GM21576 (cell line): ENCODE measurements around the gene C16orf78.
"Not testable (repeated sequence)": the region's sequence is repeated elsewhere in the genome, so short reads cannot be mapped to it uniquely, and the experiment has no call there.

Experiments
- ATAC-seq: cut with Tn5 transposase; IDR thresholded peaks from one replicate; pipeline ENCODE4 v1.9.1; 2021; ENCODE audit warnings: mild to moderate bottlenecking, moderate library complexity; ENCODE audit not compliant: unreplicated experiment

Gene C16orf78

DNA sequence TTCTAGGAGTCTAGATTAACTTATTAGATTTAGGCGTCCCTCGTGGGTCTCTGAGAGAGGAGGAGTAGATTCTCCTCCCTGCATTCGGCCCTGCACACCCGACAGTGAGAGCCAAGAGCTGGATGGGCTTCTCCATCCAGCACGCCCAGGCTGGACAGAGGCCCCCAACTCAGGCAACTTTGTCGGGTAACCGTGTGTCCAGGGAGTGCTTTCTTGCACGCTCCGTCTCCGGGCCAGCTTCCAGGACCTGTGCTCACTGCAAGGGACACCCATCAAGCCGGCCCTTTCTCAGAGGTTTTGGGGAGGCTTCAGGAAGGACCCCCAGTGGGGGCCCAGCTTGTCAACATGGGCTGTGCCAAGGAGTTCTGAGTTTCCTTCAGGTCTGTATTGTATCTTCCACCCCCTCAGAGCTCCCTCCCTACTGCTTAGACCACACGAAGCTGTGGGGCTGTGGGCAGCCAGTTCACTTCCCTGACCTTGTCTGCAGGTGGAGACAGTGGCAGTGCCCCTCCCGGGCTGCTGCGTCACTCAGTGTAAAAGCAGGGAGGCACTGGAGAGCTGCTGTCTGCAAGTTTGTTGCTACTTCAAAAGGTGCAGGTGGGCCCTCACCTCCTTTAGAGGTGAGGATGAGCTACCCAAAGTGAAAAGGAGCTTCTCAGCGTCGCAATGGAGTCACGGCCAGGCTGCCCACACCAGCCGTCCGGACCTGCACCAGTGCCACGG is 24.0 kb upstream of the C16orf78 start:
- ATAC-seq, result no peak

DNA sequence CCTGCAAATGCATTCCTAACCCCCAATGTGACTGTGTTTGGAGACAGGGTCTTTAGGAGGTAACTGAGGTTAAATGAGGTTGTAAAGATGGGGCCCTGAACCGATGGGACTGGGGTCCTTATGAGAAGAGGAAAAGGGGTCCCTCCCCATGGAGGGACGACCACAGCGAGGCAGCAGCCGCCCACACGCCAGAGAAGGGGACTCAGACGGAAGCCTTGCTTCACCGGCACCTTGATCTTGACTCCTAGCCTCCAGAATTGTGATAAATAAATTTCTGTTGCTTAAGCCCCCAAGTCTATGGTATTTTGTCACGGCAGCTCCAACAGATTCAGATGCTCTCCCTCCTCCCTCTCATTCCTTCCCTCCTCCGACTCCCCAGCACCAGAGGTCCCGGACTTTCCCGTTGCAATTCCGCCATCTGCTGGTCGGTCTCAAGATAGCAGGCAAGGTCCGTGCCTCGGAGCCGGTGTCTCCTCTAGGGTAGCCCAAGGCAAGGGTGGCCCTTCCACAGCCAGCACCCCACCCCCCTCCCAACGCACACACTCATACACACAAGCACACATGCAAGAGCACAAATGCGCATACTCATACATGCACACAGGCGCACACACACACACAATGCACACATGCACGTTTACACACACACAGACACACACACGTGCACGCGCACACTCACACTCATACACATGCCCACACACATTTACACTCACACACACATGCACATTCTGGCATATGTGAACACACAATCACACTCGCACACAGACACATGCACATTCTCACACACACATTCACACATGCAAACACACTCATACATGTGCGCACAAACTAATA is 23.1 kb upstream of the C16orf78 start:
- ATAC-seq, result no peak

DNA sequence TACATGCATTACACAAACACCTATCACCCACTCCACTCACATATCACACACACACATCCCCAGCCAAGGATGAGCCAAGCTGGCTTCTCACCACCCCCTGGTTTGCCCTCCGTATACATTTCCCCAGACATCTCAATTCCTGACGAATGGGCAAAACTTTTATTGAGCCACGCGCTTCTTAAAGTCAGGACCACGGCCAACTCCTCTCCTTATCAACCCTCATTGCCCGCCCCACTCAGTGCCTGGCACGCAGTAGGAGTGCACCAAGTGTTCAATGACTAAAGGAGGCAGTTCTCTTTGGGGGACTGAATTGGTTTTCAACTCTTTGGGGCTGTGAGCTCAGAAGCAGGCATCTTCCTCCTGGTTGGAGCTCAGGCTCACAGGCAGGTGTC is 22.5 kb upstream of the C16orf78 start:
- no peak for ATAC-seq

DNA sequence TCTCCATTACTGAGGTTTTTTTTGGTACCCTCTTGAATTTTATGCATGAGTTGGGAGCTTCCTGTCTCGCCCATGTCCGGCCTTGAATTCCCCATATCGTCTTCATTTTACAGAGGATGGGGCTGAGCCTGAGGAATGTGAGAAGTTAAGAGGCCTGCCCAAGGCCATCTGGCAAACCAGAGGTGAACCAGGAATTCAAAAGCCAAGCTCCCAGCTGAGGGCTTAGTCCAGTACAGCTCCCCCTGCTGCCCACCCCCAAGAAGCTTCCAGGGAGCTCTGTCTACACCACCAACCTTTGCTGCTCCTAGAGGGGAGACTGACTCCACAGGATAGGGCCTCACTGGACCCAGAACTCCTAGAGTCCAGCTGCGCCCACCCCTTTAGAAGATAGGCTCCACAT is 20.7 kb upstream of the C16orf78 start:
- ATAC-seq, result no peak

DNA sequence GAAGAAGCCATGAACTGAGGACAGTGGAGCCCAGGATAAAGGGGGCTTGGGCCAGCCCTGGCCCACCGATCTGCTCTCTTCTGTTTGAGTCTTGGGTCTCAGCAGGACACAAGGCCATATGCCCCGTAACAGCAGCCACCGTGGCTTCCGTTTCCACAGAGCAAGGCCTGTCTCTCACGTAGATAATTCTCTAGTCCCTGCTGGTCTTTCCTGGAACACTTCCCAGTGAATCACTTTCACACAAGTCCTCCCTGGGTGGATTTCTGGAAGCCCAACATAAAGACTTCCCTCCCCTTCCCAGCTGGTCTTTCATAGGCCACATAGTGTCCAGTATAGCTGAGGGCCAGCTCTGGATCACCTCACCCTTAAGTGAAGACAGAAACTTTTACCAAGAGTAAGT is 19.9 kb upstream of the C16orf78 start:
- ATAC-seq, result no peak

DNA sequence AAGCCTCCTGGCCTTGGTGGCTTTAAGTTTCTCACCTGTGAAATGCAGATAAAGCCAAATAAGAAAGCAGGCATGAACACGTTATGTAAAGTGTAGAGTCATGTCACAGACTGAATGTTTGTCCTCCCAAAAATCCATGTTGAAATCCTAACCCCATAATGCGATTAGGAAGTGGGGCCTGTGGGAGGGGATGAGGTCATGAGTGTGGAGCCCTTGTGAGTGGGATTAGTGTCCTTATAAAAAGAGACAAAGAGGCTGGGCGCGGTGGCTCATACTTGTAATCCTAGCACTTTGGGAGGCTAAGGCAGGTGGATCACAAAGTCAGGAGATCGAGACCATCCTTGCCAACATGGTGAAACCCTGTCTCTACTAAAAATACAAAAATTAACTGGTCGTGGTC is 19.5 kb upstream of the C16orf78 start:
- ATAC-seq, result no peak

DNA sequence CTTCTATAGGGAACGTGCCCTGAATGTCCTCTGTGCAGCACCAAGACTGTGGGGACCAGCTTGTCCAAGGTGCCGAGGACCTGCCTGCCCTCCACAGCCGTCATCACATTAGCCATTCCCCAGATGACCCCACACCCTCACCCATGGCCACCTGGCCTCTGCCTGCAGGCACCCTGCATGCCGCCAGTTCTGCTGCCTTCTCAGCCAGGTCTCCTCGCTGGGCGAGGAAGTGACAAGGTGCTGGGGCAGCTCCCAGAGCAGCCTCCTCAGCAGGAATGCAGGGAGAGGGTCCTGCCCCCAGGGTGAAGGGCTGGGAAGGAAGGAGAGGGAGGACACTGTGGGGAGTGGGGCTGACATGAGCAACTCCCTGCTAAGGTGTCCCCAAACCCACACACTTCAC is 18.6 kb upstream of the C16orf78 start:
- no peak for ATAC-seq

DNA sequence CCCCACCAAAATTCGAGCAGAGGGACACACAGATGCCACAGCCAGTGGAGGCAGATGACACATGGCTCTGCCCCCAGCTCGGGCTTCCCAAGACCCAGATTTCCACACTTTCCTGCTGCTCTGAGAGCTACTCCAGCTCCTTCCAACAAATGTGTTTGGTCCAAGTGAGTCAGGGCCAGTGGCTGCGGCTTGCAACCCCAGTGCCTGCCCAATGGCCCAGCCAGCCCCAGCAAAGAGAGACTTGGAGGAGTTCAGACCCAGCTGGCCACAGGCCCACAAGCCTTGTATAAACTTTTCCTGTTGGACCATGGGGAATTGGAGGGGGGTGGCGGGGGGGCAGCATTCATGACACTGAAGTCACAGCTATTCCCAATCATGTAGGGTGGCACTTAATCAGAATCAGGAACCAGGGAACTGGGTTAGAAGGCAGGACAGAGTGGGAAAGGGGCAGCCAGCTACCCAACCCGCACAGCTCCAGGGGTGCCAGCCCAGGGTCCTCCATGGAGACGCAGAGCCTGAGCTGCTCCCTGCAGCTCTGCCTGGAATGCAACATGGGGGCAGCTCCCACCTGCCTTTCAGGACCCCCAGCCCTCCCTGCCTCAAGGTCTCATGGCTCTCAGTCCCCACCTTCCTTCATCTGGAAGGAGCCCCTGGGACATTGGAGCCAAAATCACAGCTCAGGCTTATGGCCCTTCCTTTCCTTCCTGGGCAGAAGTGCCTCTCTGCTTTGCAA is 17.5 kb upstream of the C16orf78 start:
- ATAC-seq, result no peak

DNA sequence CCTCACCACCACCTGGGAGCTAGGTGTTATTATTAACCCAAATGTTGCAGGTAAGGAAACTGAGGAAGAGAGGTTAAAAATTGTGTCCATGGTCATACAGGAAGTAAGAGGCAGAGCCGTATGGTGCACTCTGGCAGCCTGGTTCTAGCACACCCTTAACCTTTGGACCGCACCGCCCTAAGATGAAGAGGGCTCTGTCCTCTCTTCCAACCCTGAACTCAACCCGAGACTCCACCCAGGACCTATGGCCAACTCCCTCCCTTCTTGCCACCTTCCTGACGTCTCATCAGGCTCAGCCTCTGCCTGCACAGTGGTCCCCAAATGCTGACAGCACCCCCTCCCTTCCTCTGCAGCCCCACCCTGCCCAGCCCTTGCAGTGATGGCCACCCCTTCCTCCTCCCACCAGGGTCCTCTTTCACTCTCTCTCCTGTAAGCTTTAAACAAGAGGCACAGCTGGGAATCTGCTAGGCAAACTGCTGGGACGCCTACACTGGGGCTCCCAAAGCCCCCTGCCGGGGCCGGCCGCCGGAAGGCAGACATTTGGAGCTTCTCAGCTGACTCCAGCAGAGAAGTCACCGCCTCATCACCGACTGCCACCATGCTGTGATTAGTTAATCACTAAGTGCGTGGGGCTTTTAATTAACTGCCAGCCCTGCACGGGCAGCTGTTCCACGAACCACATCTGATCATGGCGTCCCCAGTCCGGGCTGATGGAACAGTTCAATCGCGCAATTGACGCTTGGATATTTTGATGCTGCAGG is 16.7 kb upstream of the C16orf78 start:
- ATAC-seq, result no peak

DNA sequence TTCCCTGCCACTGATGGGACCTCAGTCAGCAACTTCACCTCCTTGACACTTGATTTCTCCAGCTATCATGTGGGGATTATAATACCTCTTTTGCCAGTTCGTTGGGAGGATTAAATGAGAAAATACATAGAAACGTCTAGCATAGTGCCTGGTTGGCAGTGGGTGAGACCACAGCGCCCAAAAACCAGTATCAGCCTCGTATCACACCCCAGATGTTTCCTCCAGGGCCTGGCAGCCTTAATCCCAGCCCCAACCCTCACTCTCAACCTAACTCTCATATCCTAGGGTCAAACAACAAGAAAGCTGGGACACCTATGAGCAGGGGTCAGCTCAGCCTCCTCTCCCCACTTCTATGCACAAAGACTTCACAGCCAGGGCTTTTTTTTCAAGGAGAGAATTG is 14.0 kb upstream of the C16orf78 start:
- ATAC-seq, result no peak

DNA sequence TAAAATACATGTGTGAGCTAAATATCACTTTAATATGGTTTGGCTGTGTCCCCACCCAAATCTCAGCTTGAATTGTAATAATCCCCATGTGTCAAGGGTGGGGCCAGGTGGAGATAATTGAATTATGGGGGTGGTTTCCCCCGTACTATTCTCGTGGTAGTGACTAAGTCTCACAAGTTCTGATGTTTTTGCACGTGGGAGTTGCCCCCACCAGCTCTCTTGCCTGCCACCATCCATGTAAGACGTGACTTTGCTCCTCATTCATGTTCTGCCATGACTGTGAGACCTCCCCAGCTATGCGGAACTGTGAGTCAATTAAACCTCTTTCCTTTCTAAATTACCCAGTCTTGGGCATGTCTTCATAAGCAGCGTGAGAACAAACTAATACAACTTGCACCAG is 11.9 kb upstream of the C16orf78 start:
- not testable (repeated sequence) for ATAC-seq

DNA sequence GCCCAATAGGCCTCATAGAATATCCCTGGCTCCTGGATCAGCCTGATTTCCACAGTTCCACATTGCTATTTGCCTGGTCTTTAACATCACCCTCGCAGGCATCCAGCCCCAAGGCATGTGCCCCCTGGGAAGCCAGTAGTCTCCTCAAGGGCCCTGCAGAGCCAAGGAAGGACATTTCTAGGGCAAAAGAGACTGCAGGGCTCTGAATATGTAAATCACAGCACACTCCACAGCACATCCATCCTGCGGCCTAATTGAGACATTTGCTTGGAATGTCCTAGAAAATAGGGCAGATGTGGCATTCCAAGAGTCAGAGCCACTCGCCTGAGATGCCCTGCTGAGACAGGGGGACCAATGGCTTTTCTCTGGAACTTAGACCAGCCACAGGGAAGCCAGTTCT is 11.4 kb upstream of the C16orf78 start:
- no peak for ATAC-seq

DNA sequence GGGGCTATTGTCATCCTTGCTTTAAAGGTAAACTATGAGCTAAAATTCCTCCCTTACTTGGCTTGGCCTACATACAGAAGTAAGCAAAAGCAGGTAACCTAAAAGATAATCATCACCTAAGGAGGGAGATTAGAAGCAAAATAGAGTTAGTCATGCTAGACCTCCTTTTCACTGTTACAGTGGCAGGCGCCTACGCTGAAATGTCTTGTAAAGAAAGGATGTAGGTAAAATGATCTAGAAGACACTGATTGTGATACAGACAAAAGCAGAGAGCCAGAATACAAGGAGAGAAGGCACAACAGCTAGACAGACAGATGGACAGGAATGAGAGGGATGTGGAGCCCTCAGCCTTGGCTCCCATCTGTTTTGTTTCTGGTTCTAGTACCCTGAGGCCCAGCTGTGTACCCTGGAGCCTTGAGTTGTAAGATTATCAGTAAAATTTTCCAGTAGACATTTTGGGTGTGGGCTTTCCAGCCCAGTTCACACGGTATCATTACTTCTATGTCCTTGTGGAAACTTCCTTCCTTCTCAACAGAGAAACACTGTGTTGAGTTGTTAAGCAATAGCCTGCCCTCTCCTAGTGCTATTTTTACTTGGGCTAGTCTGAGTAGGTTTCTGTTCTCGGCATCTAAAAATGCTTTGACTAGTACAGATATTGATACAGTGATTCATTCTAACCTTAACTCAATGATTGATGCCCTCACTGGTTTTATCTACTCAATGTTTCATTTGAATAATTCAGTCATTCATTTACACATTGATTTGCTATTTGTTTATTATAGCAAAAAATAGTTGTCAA is 7.7 kb upstream of the C16orf78 start:
- peak; percentile 90 for ATAC-seq

DNA sequence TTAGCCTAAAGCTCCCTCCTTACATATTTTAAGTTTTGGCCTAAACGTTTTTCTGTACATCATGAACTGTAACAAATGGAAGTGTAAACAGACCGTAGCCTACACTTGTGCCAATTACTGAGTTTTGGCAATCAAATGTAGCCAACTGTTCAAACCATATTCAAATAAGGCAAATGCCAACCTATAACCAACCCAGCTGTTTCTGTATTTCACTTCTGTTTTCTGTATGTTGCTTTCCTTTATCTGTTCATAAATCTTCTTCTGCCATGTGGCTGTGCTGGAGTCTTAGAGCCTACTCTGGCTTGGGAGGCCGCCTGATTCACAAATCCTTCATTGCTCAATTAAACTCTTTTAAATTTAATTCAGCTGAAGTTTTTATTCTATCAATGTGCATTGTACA is 6.9 kb upstream of the C16orf78 start:
- peak; percentile 58 for ATAC-seq

DNA sequence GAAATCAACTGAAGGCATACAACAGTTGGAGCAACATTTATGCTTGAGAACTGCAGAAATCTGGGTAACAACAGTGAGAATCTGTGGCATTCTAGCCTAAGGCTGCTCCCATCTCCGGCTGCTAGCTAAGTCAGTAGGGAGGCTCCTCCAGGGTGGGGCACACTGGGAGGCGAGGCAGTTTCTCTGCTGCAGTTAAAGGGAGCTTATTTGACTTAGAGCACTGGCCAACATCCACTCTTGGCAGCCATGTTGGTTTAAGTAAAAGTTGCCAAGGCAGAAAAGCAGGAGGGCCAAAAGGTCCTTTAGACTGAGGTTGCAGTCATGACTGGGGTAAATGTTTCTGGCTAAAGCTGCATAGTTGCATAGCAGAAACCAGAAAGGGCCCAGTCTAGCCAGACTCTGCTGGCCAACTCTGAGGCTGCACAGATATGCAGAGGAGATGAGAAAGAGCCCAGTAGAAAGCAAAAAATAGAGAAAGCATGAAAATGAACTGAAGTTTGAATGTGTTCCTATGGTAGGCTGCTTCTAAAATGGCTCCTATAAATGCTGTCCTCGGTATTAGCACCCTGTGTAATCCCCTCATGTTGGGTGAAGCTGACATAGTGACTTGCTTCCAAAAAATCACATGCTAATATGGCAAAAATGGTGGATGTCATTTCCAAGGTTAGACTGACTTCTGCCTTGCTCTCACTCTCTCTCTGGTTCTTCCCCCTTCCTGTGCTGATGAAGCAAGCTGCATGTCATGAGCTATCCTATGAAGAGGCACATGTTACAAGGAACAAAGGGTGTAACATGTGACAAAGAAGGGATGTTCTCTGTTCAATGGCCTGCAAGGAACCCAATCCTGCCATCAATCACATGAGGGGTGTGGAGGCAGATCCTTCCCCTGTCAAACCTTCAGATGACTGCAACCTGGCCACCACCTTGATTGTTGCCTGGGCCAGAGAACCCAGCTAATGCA is 3.7 kb upstream of the C16orf78 start:
- no peak for ATAC-seq

DNA sequence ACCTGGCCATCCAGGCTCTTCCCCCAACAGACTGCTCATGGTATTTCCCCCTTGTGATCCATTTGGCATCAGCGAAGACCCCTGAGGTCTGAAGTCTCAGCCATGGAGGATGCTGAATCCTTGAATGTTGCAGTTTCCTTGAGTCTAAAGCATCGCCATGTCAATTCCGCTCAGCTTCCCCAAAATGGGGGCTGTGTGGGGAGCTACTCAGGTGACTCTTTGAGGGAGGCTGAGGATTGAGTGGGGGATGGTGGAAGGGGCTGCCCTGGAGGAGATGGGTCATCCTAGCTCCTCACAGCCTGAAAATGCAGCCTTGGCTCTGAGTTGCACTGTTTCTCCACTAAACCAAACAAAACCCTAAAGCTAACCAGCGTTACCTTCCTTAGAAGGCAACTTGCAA is 2.6 kb downstream of the C16orf78 start:
- ATAC-seq, result no peak

DNA sequence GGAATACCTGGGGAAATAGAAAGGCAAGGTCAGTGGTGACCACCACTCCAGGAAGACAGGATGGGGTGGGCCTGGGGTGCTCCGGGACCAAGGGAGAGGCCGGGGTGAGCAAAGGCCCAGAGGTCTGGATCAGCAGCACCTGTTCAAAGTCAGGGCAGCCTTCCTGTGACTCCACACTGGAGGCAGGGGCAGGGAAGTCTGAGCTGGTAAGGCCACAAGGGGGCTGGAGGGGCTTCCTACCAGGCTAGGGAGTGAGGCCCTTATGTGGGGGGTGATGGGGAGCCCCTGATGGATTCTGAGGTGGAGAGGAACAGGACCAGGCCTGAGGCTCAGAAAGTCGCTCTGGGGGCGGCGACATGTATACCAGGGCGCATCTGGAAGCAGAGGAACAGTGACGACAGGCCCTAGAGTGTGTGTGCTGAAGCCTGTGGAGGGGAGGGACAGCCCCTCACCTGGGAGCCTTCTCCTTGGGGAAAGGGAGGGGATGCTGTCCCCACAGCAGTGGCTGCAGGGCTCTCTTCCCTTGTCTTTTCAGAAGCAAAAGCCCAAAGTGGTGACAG is 3.7 kb downstream of the C16orf78 start:
- ATAC-seq, result no peak

DNA sequence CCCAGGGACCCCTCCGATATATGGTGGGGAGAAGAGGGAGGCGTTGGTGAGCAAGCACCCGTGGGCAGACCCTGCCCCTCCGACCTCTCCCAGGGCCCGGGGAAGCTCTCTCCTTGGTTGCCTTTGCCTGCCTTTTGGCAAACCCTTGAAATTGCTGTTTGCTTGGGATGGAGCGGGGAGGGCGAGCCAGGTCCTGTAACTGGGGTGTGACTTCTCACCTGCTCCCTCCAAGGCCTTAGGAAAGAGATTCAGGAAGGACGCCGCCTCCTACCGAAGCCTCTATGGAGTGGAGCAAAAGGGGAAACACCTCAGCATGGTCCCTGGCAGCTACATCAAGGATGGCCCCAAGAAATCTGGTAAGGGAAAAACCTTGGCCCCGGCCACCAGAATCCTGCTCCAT is 4.6 kb downstream of the C16orf78 start:
- no peak for ATAC-seq

DNA sequence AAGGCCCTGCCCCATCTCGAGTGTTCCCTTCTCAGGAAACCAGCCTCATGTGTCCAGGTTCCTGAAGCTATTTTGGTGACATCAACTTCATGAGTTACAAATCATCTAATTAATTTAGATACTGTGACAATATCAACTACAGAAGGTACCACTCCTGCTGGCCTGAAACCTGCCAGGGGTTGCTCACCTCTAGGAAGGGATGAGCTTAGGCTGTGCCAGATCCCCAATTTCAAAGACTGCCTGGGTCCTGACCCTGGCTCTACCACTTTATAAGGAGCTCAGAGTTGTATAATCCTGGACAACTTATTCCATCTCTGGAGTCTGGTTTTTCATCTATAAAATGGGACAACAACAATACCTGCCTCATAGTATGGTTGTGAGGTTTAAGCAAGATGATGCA is 5.2 kb downstream of the C16orf78 start:
- no peak for ATAC-seq
